ENCODE measurements around the gene TACC2. TPM values are rescaled to one million over a fixed set of nuclear protein-coding genes. Genes with fewer than 3 reads are reported as not detected.

TACC2 gene
- total and polyA plus RNA-seq, 2 experiments from 2014 or later, result 30.8 to 35.9 TPM

- no peak for ATAC-seq
Measured at GRCh38 chr10:122290833-122291532, 302.0 kb downstream of the TACC2 start.

More at GRCh38 chr10:122290833-122291532, 302.0 kb downstream of the TACC2 start:
- Mint-ChIP-seq H3K9me3 (no peaks in the 10 kb centered on the region; the same call in 2 of the 3 replicates), H3K36me3 (ENCODE audit: low read depth) (no peaks in the 10 kb centered on the region), H3K27ac (no peak overlapping the region), H3K27me3 (ENCODE audit: insufficient read depth, low read depth, poor library complexity) (peaks cover 1% of the 10 kb centered on the region), H3K4me1 (peaks cover 14% of the 10 kb centered on the region), H3K4me3 (no peak overlapping the region)
- Histone ChIP-seq H3K27me3 (ENCODE audit: insufficient read depth) (no peaks in the 10 kb centered on the region), H3K4me2 (no peak overlapping the region), H3K79me2 (replicated peaks; ENCODE audit: insufficient read depth) (no peaks in the 10 kb centered on the region), H3K27ac (ENCODE audit: low read depth) (no peak overlapping the region), H3K4me3 (no peak overlapping the region), H2AFZ (0 out of 2 replicates have a peak overlapping the region, but pooled peaks have one; percentile 7), H4K20me1 (replicated peaks; ENCODE audit: insufficient read depth) (no peaks in the 10 kb centered on the region), H3K4me1 (ENCODE audit: insufficient read depth) (no peaks in the 10 kb centered on the region), H3K36me3 (ENCODE audit: insufficient read depth) (no peaks in the 10 kb centered on the region), H3K9me2 (ENCODE audit: insufficient read depth) (no peaks in the 10 kb centered on the region), H3F3A (replicated peaks; ENCODE audit: low read depth) (no peaks in the 10 kb centered on the region)
- no peak for DNase-seq (ENCODE audit: low spot score)
- TF ChIP-seq EZH2 (IDR thresholded peaks at IDR 0.05; ENCODE audit: low read depth, unreplicated experiment), result no peak
- TF ChIP-seq, protein P1, sequence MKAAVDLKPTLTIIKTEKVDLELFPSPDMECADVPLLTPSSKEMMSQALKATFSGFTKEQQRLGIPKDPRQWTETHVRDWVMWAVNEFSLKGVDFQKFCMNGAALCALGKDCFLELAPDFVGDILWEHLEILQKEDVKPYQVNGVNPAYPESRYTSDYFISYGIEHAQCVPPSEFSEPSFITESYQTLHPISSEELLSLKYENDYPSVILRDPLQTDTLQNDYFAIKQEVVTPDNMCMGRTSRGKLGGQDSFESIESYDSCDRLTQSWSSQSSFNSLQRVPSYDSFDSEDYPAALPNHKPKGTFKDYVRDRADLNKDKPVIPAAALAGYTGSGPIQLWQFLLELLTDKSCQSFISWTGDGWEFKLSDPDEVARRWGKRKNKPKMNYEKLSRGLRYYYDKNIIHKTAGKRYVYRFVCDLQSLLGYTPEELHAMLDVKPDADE (IDR thresholded peaks at IDR 0.05), result no peak
- no peak for TF ChIP-seq JUNB (IDR thresholded peaks at IDR 0.05; ENCODE audit: unreplicated experiment)
- no peak for TF ChIP-seq ZNF331 (CRISPR knock-in tag; IDR thresholded peaks at IDR 0.05; ENCODE audit: low read depth)
- TF ChIP-seq, protein P2, sequence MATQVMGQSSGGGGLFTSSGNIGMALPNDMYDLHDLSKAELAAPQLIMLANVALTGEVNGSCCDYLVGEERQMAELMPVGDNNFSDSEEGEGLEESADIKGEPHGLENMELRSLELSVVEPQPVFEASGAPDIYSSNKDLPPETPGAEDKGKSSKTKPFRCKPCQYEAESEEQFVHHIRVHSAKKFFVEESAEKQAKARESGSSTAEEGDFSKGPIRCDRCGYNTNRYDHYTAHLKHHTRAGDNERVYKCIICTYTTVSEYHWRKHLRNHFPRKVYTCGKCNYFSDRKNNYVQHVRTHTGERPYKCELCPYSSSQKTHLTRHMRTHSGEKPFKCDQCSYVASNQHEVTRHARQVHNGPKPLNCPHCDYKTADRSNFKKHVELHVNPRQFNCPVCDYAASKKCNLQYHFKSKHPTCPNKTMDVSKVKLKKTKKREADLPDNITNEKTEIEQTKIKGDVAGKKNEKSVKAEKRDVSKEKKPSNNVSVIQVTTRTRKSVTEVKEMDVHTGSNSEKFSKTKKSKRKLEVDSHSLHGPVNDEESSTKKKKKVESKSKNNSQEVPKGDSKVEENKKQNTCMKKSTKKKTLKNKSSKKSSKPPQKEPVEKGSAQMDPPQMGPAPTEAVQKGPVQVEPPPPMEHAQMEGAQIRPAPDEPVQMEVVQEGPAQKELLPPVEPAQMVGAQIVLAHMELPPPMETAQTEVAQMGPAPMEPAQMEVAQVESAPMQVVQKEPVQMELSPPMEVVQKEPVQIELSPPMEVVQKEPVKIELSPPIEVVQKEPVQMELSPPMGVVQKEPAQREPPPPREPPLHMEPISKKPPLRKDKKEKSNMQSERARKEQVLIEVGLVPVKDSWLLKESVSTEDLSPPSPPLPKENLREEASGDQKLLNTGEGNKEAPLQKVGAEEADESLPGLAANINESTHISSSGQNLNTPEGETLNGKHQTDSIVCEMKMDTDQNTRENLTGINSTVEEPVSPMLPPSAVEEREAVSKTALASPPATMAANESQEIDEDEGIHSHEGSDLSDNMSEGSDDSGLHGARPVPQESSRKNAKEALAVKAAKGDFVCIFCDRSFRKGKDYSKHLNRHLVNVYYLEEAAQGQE (IDR thresholded peaks at IDR 0.05; ENCODE audit: unreplicated experiment), result no peak
- TF ChIP-seq ZNF114 (CRISPR knock-in tag; IDR thresholded peaks at IDR 0.05), result no peak
- no peak for TF ChIP-seq NANOG (IDR thresholded peaks at IDR 0.05; ENCODE audit: borderline replicate concordance)
- TF ChIP-seq STAT1 (IDR thresholded peaks at IDR 0.05; ENCODE audit: unreplicated experiment), result no peak
- no peak for TF ChIP-seq CTCF (conservative IDR thresholded peaks at IDR 0.05; ENCODE audit: low read depth in 2 of 2)
- TF ChIP-seq CREB1 (CRISPR knock-in tag; IDR thresholded peaks at IDR 0.05; ENCODE audit: low read depth), result no peak
- no peak for TF ChIP-seq ZNF462 (CRISPR knock-in tag; IDR thresholded peaks at IDR 0.05)
- TF ChIP-seq POLR2AphosphoS5 (IDR thresholded peaks at IDR 0.05; ENCODE audit: low read depth), result no peak
- no peak for TF ChIP-seq EZH2phosphoT487 (IDR thresholded peaks at IDR 0.05; ENCODE audit: unreplicated experiment)
